Stimulated activated CD8-positive, alpha-beta memory T cell treated with anti-CD3 and anti-CD28 coated beads, Interleukin-12 subunit alpha, Interleukin-12 subunit beta, amount 100 ng/mL, for 4 hours (primary cell): ENCODE data around the gene ZNF208.
A peak's percentile ranks its signal among the peaks of the same experiment; 100 is the strongest.
"Not testable (repeated sequence)": the region's sequence is repeated elsewhere in the genome, so short reads cannot be mapped to it uniquely, and the experiment has no call there.

Source experiments
- DNase-seq: peaks from one replicate; pipeline ENCODE4 v3.0.0-alpha.2; 2020; ENCODE audit warnings: low read depth

ZNF208 gene

DNA sequence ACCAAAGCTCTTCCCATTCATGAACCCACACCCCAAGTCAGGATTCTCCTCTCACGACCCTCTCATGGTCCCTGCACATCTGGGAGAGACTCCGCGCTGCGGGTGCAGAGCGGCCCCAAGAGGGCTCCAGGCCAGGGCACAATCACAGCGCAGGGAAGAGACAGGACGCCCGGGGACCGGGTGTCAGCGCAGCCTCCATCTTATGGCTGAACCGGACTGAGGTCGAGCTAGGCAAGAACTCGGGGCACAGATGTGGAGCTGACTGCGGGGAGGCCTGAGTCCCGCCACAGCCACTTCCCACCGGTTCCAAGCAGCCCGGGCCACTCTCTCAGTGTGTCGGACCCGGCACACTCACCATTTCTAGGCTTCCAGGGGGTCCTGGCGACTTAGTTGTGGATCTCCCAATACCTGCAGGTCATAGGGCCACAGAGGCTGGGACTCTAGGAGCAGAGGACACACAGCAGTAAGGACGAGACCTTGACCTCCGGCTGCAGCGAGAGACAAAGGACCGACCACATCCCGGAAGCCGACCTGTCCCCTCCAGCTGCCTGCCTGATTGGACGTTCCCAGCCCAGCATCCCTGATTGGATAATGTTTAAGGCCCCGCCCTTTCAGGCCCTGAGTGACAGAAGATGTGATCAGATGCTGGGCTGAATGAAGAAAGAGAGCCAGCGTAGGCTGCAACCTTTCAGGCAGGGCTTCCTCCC lies at the start of gene ZNF208:
TSS of gene ZNF208 (minus strand) at position 507 of the 707 bp plus-strand sequence. CDS start at position 358, 149 bp downstream.
- DNase-seq: peak; percentile 1

DNA sequence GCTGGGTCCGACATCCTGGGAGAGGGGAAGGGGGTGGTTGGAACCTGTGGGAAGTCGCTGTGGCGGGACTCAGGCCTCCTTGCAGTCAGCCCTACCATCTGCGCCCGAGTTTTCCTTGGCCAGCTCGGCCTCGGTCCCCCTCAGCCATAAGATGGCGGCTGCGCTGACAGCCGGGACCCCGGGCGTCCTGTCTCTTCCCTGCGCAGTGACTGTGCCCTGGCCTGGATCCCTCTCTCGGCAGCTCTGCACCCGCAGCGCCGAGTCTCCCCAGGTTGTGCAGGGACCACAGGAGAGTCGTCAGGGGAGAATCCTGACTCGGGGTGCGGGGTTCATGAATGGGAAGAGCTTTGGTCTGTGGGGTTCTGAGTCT lies 41.9 kb upstream of the ZNF208 start:
- no peak for DNase-seq

DNA sequence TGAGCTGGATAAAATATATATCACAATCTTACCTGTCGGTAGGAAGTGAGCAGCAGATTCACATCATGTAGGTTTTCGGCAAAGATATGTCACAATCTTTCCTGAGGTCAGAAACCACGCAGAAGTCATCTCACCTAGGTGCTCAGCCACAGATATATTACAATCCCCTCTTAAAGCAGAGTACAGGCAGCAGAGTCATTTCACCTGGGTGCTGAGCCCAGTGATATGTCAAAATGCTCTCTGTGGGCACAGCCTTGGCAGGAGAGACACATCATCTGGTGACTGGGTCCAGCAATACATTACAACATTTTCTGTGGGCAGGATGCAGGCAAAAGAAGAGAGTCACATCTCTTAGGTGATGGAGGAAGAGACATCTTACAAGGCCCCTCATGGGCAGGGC lies 30.4 kb upstream of the ZNF208 start:
- not testable (repeated sequence) for DNase-seq

DNA sequence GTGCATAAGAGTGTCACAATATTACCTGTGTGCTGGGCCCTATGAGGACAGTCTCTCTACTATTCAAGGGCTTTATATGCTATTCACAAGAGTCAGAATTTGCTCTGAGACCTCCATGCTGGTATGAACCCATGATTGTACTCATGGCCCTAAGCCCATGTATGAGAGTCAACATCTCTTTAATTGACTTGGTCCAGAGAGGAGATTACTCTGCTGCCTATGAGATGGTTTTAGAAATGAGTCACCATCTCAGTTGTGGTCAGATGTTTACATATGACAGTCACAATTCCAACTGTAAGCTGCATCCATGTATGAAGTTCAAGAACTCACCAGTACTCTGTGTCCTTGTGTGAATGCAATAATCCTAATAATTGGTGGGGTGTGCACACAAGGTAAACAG lies 19.9 kb upstream of the ZNF208 start:
- no peak for DNase-seq

DNA sequence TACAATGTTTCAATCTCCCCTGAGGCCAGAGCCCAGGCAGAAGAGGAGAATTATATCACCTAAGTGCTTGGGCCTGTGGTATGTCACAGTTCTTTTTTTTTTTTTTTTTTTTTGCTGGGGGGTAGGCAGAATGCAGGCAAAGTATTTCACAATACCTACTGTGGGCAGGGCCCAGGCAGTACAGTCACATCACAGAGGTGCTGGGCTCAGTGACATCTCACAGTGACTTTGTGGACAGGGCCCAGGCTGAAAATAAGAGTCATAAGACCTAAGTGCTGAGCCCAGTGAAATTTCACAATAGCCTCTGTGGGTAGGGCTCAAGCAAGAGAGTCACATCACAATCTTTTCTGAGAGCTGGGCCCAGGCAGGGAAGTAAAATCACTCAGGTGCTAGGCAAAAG lies 15.9 kb upstream of the ZNF208 start:
- no peak for DNase-seq

DNA sequence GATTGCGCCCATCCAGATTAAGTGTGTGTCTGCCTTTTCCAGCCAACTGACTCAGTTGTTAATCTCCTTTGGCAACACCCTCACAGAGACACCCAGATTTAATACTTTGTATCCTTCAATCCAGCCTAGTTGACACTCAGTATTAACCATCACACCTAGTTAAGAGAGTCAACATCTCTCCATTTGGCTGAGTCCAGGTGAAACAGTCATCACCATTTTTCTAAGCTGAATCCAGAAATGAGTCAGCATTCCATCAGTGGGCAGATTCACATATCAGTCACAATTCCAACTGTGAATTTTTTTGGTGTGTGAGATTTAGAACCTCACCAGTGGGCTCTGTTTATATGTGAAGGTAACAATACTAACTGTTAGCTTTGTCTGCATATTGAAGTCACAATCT lies 14.8 kb upstream of the ZNF208 start:
- DNase-seq: not testable (repeated sequence)

DNA sequence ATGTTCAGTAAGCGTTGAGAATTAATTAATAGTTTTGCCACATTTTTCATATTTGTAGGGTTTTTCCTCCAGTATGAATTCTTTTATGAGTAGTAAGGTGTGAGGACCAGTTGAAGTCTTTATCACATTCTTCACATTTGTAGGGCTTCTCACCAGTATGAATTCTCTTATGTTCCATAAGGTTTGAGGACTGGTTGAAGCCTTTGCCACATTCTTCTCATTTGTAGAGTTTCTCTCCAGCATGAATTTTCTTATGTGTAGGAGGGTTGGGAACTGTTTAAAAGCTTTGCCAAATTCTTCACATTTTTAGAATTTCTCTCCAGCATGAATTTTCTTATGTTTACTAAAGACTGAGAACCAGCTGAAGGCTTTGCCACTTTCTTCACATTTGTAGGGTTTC lies 40.3 kb downstream of the ZNF208 start:
- no peak for DNase-seq

DNA sequence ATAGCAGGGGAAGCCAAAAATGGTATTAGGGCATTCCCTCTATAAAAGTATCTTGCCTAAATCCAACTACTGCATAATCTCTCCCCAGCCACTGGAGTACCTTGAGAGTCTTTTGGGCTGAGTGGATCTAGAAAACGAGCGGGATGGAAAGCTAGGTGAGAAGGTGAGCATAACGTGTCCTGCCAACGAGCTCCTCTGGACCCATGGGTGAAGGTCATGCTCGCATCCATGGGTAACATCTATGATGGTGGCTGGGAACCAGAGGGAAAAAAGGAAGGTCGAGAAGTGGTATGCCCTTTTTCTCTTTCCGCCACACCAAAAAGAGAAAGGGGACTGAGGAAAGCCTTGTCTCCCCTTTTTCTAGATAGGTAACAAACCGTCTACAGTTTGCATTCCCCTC lies 63.0 kb downstream of the ZNF208 start:
- DNase-seq: no peak

DNA sequence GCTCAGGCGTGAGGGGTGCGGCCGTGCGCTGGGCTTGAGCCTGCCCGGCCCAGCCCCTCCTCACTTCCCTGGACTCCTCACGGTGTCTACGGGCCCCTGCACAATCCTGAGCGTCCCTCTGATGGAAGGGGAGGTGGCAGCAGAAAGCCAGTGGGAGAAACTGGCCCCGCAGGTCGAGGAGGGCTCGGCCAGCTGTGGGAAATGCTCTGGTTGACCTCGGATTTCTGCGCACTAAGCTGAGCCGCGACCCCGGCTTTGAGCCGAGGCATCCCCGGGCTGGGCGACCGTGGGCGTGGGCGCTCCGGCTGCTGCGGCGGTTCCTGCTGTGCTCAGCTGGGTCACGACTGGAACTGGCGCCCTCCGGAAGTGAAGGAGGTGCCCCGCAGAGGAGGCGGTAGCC lies 70.1 kb downstream of the ZNF208 start:
- DNase-seq: no peak

DNA sequence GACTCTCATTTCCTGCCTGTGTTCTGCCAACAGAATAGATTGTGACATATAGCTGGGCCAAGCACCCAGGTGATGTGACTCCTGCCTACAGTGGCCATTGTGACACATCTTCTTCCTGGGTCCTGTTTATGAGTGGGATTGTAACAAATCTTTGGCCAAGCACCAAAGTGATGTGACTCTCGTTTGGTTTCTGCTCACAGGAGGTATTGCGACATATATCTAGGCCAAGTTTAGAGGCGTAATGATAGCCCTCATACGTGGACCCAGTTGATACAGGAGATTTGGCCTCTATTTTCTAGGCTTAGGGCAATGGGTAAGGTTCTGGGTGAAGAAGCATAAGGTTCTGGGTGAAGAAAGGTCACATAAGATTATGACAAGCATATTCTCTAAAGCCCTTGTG lies 76.2 kb downstream of the ZNF208 start:
- DNase-seq: no peak

DNA sequence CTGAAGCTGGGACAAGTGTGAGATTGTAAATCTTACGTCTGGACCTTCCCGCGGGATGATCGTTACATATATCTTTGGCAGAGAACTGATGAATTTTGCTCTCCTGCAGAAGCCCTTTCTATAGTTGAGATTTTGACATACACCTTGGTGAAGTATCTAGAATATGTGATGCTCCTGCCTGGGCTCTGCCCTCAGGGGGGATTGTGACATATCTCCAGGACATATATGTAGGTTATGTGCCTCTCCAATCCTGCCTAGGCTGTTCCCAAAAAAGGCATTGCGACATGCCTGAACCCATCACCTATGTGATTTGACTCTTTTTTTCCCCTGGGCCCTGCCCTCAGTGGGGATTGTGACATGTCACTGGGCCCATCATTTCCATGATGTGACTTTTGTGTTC lies 76.6 kb downstream of the ZNF208 start:
- DNase-seq: no peak

DNA sequence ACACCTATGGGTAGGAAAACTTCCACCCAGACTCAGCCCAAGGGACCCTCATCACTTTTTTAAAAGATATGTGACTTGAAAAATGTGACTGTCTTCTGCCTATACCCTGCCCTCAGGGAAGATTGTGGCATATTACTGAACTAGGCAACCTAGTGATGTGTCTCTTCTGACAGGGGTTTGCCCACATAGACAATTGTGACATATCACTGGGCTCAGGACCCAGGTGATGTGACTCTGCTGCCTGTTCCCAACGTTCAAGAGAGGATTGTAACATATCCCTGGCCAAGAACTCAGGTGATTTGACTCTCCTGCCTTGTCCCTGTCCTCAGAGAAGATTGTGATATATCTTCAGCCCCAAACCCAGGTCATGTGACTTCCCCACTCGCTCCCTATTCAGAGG lies 88.5 kb downstream of the ZNF208 start:
- DNase-seq: no peak

DNA sequence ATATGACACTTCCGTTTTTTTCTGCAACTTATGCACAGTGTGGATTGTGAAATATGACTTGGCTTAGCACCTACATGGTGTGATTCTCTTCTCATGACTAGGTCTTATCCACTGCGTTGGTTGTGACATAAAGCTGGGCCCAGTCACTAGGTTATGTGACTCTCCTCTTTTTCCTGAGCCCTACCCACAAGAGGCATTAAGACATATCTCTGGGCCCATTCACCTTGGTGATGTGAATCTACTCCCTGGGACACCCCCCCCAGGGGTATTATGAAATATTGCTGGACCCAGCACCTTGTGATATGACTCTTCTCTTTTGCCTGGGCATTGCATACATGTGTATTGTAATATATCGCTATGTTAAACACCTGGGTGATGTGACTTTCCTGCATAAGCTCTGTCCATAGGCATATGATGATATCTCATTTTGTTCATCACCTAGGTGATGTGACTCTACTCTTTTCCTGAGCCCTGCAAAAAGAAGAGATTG lies 89.0 kb downstream of the ZNF208 start:
- no peak for DNase-seq

DNA sequence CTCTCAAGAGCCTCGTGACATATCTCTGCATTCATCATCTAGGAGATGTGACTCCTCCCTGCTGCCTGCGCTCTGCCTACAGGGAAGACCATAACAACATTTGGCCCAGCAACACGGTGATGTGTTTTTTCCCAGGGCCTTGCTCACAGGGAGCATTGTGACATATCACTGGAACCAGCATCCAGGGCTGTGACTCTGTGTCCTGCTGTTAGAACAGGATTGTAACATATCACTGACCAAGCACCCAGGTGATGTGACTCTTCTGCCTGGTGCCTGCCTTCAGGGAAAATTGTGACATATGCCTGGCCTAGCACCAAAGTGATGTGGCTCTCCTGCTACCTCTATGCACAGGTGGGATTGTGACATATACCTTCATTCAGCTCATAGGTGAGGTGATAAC lies 95.3 kb downstream of the ZNF208 start:
- no peak for DNase-seq

DNA sequence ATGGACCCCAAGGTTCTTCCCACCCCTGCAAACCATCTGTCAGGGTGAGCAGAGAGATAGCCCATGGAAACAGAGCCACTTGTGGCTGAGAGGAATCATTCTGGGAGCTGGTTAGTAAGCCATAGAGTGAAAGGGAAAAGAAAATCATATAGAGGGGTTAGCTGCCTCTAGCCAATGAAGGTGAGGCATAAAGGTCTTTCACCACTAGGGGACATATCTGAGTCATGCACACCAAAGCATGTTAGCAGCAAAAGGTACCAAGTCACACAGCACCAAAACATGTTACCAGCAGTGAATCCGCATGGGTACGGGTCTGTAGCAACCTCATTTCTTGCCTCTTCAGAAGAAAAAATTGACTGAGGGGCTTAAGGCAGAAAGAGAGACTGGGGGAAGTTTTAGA lies 98.1 kb downstream of the ZNF208 start:
- DNase-seq: no peak

DNA sequence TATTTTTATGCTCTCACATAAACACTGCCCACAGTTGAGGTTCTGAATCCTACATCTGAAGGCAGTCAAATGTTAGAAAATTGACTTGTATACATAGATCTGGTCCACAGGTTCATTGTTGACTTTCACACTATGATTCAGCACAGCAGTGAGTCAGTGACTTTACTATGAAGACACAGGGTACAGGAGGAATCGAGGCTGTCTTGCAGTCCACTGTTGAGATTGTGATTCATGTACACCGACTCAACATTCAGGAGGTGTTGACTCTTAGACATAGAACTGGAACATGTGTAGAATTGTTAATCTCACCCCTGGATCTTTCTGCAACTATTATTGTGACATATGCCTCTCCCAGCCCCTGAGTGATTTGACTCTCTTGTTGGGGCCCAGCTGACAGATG lies 100.4 kb downstream of the ZNF208 start:
- DNase-seq: no peak

DNA sequence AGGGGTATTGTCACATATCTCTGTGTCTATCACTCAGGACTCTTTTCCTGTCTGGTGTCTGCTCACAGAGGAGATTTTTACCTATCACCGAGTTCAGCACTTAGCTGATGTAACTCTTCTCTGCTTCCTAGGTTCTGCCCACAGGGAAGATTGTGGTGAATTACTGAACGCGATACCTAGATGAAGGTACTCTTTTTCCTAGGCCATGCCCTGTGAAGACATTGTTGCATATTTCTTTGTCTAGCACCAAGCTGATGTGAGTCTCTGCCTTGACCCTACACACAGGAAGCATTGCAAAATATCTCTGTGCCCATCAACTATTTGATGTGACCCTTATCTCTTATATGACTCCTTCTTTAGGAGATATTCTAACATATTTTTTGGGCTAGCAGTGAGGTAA lies 102.7 kb downstream of the ZNF208 start:
- no peak for DNase-seq

DNA sequence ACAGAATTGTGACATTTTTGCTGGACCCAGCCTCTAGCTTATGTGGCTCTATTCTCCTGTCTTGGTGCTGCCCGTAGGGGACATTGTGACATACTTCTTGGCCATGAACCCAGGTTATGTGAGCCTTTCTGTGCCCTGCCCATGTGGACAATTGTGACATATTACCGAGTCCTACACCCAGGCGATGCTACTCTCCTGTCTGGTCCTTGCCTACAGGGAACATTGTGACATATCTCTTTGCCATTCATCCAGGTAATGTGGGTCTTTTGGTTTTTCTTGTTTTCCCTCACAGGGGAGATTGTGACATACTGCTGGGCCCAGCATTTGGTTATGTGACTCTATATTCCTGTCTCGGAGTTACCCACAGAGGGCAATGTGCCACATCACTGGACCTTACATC lies 103.2 kb downstream of the ZNF208 start:
- no peak for DNase-seq

DNA sequence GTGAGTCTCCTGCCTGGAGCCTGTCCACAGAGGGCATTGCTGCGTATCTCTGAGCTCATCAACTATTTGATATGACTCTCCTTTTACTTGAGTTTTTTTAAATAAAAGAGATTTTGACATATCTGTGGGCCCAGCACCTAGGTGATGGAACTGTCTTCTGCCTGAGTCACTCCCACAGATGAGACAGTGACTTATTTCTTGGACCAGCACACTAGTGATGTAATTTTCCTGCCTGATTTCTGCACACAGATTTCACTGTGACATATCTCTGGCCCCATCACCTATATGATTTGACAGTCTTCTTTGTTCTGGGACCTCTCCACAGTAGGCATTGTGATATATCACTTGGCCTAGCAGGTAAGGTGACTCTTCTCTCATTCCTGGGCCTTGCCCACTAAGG lies 108.2 kb downstream of the ZNF208 start:
- DNase-seq: no peak

DNA sequence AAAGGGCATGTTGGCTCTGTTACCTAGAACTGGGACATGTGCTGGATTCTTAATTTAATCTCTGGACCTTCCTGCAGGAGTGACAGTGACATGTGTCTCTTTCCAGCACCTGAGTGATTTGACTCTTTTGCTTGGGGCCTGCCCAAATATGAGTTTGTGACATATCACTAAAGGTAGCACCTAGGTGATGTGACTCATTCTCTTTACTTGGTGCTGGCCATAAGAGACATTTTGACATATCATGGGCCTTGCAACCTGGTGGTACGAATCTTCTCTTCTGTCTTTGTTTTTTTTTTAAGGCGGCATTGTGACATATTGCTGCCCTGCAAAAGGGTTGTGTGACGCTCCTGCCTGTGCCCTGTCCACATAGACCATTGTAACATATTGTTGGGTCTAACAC lies 108.9 kb downstream of the ZNF208 start:
- no peak for DNase-seq

DNA sequence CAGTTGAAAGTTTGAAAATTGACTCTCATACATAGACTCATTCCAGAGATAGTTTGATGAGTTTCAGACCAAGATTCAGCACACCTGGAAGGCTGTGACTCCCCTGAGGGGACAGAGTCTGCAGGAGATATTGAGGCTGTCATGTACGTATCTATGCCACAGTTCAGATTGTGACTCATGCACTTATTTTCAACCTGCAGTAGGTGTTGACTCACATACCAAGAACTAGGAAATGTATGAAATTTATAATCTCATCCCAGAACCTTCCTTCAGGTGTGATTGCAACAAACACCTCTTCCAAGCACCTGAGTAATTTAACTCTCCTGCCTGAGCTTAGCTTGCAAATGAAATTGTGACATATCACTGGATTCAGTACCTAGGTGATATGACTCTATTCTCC lies 110.3 kb downstream of the ZNF208 start:
- no peak for DNase-seq

DNA sequence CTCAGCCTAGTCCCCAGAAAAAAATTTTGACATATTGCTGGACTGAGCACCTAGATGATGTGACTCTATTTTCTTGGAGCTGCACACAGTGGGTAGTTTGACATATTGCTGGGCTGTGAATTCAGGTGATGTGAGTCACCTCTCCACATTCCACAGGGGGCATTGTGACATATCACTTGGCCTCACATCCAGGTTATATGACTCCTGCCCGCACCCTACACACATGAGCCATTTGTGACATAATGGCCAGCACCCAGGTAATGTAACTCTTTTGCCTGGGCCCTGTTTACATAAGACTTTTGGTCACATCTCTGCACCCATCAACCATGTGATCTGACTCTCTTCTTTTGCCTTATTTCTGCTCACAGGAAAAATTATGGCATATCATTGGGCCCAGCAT lies 119.7 kb downstream of the ZNF208 start:
- DNase-seq: no peak

DNA sequence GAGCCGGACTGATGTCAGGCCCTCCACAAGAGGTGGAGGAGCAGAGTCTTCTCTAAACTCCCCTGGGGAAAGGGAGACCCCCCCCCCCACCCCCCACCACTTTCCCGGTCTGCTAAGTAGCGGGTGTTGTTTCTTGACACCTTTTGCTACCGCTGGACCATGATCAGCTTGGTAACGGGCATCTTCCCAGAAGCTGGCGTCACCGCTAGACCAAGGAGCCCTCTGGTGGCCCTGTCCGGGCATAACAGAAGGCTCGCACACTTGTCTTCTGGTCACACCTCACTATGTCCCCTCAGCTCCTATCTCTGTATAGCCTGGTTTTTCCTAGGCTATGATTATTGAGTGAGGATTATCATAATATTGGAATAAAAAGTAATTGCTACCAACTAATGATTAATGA lies 120.7 kb downstream of the ZNF208 start:
- DNase-seq: not testable (repeated sequence)

DNA sequence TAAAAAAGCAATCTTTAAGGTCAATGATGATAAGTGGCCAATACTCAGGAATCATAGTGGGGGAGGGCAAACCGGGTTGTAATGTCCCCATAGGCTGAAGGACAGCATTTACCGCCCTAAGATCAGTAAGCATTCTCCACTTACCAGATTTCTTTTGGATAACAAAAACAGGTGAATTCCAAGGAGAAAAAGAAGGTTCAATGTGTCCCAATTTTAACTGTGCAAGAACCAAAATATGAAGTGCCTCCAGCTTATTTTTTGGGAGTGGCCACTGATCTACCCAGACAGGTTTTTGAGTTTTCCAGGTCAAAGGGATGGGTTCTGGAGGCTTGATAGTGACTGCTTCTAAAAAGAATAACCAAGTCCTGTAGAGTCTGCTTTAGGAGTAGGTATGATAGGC lies 125.2 kb downstream of the ZNF208 start:
- not testable (repeated sequence) for DNase-seq
